Left ventricle myocardium inferior (tissue), 1 donor: ENCODE data around the gene CCDC12. TPM values are rescaled to one million over a fixed set of nuclear protein-coding genes. Genes with fewer than 3 reads are reported as not detected.

ENCODE experiments used
- DNase-seq: peaks from one replicate; pipeline ENCODE4 v3.0.0-alpha.2; 2020
- H3K27ac ChIP-seq: fragments of 200-600 bp; replicated peaks from 2 replicates; pipeline ENCODE4 v1.8.0; 2021
- H3K27me3 ChIP-seq: fragments of 200-600 bp; 2 replicates; pipeline ENCODE4 v1.8.0; 2021; ENCODE audit warnings: low read depth
- H3K36me3 ChIP-seq: fragments of 200-600 bp; 2 replicates; pipeline ENCODE4 v1.8.0; 2021
- H3K4me1 ChIP-seq: fragments of 200-600 bp; 2 replicates; pipeline ENCODE4 v1.8.0; 2021
- H3K4me3 ChIP-seq: fragments of 200-600 bp; 2 replicates; pipeline ENCODE4 v1.8.0; 2021; ENCODE audit warnings: mild to moderate bottlenecking, moderate library complexity
- H3K9me3 ChIP-seq: fragments of 200-600 bp; replicated peaks from 2 replicates; pipeline ENCODE4 v1.8.0; 2021
- CTCF ChIP-seq: fragments of 200-600 bp; IDR thresholded peaks from 2 replicates; pipeline ENCODE4 v1.8.0; 2021; ENCODE audit warnings: antibody characterized with exemption, mild to moderate bottlenecking, borderline replicate concordance
- intact Hi-C: fragments of 100-400 bp; cut with micrococcal nuclease; formaldehyde crosslinking; loops from one replicate; pipeline ENCODE4 v1.11.0; 2022
- total RNA-seq: library from RNA; stranded (reverse); fragmentation: NEBNext Ultra II Directional; extraction: Animal tissue kit (Norgen Biotek cat#: 25700); gene quantifications from one replicate; pipeline ENCODE4 v1.2.1, GENCODE V29; 2021
- donor health status: DM: no; HTN: yes; CAD: no; lungs with severe emphysema.

CCDC12 gene
- total RNA-seq, 1 donor from 2014 or later, result 31.0 TPM

DNA sequence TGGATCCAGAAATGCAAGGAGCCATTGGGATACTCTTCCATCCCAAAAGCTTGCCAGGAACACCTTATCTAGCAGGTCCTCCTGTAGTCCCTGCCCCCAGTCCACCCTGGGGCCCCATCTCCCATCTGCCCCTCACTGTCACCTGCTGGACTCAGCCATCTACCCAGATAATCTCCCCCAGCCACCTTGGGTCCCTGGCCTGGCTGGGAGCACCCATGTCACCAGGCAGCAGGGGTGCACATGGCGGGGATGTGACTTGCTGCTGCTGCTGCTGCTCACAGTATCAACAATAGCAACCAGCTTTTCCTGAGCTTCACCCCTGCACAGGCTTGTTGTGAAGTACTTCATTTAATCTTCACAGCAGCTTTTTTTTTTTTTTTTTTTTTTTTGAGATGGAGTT, 86.4 kb downstream of the CCDC12 start:
- peaks cover 9% of the 10 kb centered on the region for H3K27me3 ChIP-seq
- intact Hi-C loops, result no loop called here
- H3K36me3 ChIP-seq, result no peaks in the 10 kb centered on the region
- H3K9me3 ChIP-seq, result no peaks in the 10 kb centered on the region
- peak overlapping the region; percentile 31 for H3K27ac ChIP-seq
- TF ChIP-seq CTCF, result no peak
- no peak overlapping the region for H3K4me3 ChIP-seq
- peaks cover 50% of the 10 kb centered on the region for H3K4me1 ChIP-seq
- DNase-seq, result no peak

GRCh38 chr3:46889381-46890110, 87.0 kb downstream of the CCDC12 start:
- intact Hi-C loops, result no loop called here
- DNase-seq, result peak; percentile 55
- peak overlapping the region; percentile 32 for H3K27ac ChIP-seq
- peaks cover 48% of the 10 kb centered on the region for H3K4me1 ChIP-seq
- no peaks in the 10 kb centered on the region for H3K36me3 ChIP-seq
- H3K9me3 ChIP-seq, result no peaks in the 10 kb centered on the region
- TF ChIP-seq CTCF, result no peak
- peak overlapping the region; percentile 14 for H3K4me3 ChIP-seq
- H3K27me3 ChIP-seq, result peaks cover 10% of the 10 kb centered on the region

DNA sequence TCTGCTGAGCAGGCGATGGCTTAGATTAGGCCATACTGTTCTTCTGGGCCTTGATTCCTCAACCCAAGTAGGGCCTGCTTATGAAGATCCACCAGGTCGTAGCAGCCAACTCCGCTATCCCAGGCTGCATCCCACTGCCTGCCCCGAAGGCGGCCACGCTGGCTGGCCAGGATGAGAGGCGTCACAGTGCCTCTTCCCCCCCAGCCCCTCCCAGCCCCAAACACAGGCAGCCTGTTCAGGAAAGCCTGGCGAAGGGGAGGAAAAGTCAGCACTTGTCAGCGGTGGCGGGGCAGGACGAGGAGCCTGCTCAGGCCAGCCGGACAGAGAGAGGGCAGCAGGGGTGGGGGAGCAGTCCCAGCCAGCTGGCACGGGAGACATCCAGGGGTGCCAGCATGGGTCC, 87.8 kb downstream of the CCDC12 start:
- no peak overlapping the region for H3K4me3 ChIP-seq
- DNase-seq, result no peak
- no peaks in the 10 kb centered on the region for H3K36me3 ChIP-seq
- intact Hi-C loops, result no loop called here
- peak overlapping the region; percentile 32 for H3K27ac ChIP-seq
- H3K27me3 ChIP-seq, result peaks cover 15% of the 10 kb centered on the region
- H3K4me1 ChIP-seq, result peaks cover 46% of the 10 kb centered on the region
- TF ChIP-seq CTCF, result no peak
- H3K9me3 ChIP-seq, result no peaks in the 10 kb centered on the region

DNA sequence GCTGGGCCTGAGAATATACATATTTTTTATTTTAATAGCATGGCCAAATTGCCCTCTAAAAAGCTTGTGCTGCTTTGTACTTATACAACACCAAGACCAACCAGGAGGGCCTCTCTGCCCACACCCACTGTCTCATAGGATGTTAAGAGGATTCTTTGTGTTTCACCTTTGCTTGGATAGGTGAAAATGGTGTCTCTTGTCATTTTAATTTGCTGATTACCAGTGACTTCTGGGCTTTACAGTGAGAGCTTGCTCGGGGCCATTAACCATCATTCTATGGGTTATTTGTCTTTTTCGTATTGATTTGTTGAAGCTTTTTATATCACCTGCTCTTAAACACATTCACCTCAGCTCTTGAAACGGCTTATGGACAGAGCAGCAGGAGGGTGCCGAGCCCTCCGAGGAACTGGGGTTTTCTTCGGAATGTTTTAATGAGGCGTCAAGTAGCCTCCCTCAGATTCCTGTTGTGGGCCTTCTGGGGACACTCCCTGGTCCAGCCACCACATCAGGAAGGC, 88.5 kb downstream of the CCDC12 start:
- peaks cover 16% of the 10 kb centered on the region for H3K27me3 ChIP-seq
- no peak overlapping the region for H3K27ac ChIP-seq
- intact Hi-C loops, result no loop called here
- DNase-seq, result no peak
- H3K36me3 ChIP-seq, result no peaks in the 10 kb centered on the region
- no peak for TF ChIP-seq CTCF
- no peak overlapping the region for H3K4me3 ChIP-seq
- peaks cover 45% of the 10 kb centered on the region for H3K4me1 ChIP-seq
- H3K9me3 ChIP-seq, result no peaks in the 10 kb centered on the region

DNA sequence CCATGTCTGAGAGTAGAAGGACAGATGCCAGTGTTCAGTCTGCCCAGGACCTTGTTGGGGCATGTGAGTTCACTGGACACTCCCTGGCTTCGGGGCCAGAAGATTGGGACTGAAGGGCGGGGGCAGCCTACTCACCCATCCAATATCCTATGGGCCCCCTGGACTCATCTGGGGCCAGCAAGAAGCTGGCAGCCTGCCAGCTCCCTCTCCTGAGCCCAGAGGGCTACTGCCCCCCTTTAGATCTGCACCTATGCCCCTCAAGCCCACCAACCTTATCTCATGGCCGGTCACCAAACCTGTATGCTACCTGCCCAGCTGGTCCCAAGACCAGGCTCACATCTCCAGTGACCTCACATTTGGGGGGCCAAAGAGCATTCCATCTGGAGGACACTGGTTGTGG, 90.9 kb downstream of the CCDC12 start:
- Histone ChIP-seq H3K4me3 (peak overlapping the region; percentile 76), H3K4me1 (peaks cover 44% of the 10 kb centered on the region), H3K27ac (no peak overlapping the region), H3K27me3 (peaks cover 41% of the 10 kb centered on the region), H3K9me3 (no peaks in the 10 kb centered on the region), H3K36me3 (no peaks in the 10 kb centered on the region)
- TF ChIP-seq CTCF, result no peak
- intact Hi-C loops, result no loop called here
- no peak for DNase-seq
